GM18873 (cell line): ENCODE data around the gene POM121C.
A peak's percentile ranks its signal among the peaks of the same experiment; 100 is the strongest.
"Not testable (repeated sequence)": the region's sequence is repeated elsewhere in the genome, so short reads cannot be mapped to it uniquely, and the experiment has no call there.

Experiments
- ATAC-seq: cut with Tn5 transposase; IDR thresholded peaks from one replicate; pipeline ENCODE4 v1.9.1; 2021; ENCODE audit warnings: mild to moderate bottlenecking, moderate library complexity, moderate number of reproducible peaks; ENCODE audit not compliant: unreplicated experiment, low FRiP score

Gene POM121C

DNA sequence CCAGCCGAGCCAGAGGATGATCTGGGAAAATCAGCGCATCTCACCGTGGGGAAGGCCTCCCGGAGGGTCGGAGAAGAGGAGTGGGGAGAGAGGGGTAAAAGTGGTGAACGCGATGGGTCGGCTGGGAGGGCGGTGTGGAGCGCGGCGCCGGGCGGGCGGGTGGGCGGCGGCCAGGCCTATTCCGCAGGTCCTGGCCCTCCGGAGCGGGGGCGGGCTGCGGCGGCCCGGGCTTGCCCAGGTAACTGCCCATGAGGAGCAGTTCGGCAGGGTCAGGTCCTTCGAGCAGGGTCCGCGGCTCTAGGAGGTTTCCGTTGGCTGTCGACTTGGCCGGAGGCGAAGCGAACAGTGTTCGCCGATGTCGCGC is 44.0 kb downstream of the POM121C start:
- not testable (repeated sequence) for ATAC-seq

DNA sequence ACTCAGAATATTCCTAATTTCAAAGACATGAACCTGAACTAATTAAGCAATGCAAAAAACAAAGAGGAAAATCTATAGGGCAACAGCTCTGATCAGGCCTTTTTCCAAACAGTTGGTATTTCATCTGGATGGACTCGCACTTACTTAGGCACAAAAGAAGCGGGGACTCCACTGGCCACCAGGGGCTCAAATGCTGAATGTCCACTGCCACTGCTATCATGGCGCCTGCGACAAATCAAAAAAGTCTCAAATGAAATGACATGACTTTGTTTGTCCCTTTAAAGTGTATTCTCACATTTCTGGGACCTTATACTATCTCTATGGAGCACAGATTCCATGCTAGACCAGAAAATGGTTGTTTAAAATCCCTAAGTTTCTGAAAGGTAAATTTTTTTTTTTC is 47.1 kb downstream of the POM121C start:
- ATAC-seq = not testable (repeated sequence)

DNA sequence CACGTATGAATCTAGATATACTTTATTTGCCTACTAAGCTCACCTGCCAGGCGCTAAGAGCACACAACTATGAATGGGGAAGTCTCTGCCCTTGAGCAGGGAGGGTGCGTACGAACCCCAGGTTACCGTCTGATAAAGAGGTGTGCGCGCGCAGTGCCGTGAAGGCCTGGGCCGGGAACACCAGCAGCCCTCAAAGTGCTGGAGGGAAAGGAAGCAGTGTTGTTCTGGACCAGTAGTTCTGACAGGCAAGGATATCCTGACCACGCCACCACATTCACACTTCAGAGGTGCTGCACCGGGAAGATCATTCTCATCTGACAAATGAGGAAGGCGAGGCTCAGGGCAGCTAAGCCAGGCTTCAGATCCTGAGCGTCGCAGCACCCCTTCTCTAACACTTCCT is 62.6 kb downstream of the POM121C start:
- not testable (repeated sequence) for ATAC-seq

DNA sequence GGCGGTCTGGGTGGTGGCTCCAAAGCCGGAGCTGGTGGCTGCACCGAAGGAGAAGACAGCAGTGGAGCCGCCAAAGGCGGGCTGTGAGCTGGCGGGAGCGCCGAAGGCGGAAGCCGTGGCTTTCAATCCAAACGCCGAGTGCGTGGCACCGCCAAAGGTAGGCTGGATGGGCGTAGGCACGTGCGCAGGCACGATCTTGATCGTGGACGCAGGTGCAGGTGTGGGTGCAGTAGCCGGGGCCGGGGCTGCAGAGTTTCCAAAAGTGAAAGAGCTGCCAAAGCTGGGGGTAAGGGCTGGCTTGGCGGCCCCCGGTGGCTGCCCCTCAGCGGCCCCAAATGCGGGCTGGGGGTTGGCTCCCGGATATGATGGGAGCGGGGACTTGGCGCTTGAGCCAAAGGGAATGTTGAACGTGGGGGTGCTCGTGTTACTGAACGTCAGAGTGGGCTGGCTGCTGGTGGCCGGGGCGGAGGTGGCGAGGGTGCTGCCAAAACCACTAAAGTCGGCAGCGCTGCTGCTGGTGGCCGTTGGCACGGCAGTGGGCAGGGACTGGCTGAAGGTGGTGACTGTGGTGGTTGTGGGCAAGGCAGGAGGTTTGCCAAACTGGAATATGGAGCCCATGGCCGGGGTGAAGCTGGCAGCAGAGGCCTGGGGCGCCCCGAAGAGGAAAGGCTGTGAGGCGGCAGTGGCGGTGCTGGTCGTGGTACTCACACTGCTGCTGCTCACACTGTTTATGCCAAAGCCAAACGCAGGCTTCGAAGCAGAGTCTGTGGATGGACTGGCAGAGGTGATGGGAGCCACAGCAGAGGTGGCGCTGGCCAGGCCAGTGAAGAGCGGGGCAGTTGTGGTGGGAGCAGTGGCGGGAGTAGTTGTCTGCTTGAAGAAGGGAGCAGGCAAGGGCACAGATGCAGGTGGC is 64.0 kb downstream of the POM121C start:
- ATAC-seq = not testable (repeated sequence)

DNA sequence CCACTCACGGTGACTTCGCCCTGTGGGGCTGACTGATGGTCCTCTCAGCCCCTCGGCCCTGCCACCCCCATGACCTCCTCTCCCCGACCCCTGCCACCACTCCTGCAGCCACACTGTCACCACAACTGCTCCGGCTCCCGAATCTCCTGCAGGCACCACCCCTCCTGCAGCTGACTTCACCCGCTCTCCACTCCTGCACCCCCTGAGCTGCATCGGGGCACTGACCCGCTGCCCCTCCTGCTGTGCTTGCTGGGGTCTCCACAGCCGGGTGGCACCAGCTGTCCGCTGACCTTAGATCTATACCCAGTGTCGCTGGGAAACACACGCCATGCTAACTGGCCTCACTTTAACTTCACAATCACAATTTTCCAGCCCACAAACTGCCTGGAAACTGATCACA is 65.9 kb downstream of the POM121C start:
- not testable (repeated sequence) for ATAC-seq

DNA sequence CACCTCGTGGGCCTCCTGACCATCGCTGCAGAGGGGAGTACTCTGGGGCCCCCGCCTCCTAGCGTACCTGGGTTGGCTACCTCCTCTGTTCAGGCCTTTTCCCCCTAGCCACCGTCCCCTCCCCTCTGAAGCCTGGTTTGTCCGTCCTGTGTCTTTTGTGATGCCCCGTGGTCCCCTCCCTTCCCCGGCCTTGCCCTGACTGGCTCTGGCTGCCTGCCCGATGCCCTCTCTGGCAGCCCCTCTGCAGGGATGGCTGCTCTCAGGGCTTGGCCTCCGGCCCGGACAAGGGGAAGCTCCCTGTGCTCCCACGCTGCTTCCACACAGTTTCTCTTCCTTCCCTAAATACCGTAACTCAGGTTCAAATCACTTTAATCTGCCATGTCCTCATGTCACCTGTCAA is 66.4 kb downstream of the POM121C start:
- not testable (repeated sequence) for ATAC-seq

DNA sequence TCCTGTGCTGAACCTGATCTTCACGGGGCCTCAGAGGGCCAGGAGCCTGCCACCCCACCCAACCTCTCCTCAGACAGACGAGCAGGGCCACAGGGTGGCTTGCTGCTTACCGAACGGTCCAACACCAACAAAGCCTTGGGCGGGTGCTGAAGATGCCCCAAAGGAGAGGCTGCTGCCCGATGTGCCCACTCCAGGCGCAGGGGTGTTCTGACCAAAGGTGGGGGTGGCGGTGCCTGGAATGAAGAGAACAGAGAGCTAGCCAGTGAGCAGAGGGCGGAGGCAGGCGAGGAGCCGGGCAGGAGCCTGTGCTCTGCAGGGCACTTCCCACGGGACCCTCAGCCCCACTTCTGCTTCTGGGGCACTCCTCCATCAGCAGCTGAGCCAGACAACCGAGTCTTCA is 66.9 kb downstream of the POM121C start:
- ATAC-seq = not testable (repeated sequence)

DNA sequence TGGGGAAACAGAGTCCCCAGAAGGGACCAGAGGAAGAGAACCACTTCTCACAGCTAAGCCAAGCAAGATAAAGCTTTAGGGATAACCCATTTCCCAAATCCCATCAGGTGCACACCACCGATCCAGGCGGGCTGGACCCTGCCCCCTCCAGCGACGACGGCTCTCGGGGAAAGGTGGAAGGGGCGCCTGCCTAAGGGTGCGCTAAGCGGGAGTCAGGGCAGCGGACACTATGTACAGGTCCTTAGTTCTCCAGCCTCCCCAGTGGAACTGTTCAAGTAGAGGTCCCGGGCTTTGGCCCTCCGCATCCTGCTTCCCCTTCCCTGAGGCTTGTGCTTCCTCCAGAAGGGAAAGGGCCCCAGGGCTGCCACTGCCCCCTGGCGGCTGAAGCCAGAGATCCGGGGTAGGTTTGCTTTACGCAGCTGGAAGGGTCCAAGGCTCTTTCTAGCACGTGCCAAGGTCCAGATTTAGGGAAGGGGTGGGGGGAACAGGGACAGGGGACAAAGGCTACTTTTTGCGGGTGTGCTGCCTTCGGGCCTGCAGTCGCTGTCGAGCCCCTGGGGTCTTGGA is 67.7 kb downstream of the POM121C start:
- not testable (repeated sequence) for ATAC-seq

DNA sequence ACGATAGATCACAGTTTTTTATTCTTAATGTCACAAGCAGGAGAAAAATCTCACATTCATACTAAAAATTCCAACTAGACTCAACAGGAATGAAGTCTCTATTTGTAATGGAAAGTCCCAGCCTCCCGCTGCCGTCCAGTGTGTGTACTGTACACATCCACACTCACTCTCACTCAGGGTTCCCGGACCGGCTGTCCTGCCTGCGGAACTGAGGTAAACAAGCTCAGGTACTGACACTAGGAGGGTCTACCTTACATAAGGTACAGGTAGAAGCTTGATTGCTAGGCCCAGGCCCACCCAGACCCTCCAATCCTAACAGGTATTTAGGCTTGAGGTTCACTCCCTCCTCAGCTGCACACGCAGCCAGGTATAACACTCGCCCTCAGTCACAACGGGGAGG is 69.3 kb downstream of the POM121C start:
- not testable (repeated sequence) for ATAC-seq

DNA sequence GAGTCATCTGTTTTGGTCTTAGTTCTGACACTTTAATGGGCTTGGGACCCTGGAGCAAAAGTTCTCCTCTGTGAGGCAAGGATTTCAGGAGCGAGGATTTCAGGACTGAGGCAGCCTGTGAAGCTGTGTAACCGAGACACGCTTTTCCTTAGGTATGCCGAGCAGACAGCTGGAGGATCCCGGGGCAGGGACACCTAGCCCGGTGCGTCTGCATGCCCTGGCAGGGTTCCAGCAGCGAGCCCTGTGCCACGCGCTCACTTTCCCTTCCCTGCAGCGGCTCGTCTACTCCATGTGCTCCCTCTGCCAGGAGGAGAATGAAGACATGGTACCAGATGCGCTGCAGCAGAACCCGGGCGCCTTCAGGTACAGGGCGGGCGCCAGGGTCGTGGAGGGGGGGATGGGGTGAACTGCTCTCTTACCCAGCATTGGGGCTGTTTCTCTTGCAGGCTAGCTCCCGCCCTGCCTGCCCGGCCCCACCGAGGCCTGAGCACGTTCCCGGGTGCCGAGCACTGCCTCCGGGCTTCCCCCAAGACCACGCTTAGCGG is 70.2 kb downstream of the POM121C start:
- ATAC-seq = not testable (repeated sequence)

DNA sequence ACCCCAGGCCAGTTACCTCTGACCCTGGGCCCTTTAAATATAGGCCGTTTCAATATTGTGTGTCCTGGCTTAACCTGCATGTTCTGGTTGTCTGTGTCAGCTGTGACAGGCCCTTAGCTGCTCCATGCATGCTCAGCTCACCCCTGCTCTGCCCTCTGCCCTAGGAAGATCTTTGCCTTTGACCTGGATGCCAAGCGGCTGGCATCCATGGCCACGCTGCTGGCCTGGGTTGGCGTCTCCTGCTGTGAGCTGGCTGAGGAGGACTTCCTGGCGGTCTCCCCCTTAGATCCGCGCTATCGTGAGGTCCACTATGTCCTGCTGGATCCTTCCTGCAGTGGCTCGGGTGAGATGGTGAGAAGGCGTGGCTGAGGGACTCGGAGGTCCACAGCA is 70.7 kb downstream of the POM121C start:
- ATAC-seq = not testable (repeated sequence)

DNA sequence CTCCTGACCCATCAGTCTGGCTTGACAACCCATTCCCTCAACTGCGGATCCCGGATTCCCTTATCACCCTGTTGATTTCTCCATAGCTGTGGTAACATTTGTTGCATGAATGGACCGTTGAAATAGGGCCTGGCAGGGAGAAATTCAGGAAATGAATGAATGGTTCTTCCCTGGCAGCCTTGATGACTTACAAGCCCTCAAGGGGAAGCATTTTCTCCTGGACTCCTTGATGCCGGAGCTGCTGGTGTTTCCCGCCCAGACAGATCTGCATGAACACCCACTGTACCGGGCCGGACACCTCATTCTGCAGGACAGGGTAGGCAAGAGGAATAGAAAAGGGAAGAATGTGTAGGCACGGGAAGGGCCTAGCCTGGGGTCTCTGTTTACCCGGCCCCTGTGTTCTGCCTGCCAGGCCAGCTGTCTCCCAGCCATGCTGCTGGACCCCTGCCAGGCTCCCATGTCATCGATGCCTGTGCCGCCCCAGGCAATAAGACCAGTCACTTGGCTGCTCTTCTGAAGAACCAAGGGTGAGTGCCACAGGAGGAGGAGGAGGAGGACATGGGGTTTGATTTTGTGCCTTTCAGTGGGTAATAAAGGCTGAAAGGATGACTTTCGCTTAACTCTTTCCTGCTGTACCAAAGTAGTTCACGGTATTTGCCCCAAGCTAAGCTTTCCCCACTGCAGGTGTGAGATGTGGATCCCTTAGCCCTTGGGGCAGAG is 71.2 kb downstream of the POM121C start:
- not testable (repeated sequence) for ATAC-seq

DNA sequence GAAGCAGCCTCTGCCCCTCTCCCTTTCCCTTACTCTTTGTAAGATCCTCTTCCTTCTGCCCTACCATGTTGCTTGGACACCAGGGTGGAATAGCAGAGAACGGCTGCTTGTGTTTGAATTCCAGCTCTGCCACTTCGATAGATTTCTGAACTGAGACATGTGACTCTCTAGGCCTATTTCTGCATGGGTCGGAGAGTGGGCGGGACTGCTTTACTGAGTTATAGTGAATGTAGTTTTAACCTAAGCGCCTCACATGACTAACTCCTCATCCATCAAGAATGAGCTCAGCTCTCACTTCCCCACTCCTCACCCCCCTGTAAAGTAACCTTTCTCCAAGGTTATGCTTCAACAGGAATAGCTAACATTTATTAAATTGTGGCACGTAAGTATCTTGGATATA is 71.9 kb downstream of the POM121C start:
- not testable (repeated sequence) for ATAC-seq

DNA sequence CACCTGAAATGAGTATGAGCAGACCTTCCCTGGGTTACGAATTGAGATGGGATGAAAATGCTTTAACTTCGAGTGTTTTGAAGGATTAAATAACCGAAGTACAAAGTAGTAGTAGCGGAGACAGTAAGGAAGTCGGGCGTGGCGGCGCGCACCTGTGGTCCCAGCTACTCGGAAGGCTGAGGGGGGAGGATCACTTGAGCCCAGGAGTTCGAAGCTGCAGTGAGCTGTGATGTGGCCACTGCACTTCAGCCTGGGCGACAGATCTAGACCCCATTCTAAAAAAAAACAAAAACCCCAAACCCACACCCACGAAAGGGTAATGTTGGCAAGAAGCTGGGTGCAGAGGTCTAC is 75.3 kb downstream of the POM121C start:
- ATAC-seq = not testable (repeated sequence)

DNA sequence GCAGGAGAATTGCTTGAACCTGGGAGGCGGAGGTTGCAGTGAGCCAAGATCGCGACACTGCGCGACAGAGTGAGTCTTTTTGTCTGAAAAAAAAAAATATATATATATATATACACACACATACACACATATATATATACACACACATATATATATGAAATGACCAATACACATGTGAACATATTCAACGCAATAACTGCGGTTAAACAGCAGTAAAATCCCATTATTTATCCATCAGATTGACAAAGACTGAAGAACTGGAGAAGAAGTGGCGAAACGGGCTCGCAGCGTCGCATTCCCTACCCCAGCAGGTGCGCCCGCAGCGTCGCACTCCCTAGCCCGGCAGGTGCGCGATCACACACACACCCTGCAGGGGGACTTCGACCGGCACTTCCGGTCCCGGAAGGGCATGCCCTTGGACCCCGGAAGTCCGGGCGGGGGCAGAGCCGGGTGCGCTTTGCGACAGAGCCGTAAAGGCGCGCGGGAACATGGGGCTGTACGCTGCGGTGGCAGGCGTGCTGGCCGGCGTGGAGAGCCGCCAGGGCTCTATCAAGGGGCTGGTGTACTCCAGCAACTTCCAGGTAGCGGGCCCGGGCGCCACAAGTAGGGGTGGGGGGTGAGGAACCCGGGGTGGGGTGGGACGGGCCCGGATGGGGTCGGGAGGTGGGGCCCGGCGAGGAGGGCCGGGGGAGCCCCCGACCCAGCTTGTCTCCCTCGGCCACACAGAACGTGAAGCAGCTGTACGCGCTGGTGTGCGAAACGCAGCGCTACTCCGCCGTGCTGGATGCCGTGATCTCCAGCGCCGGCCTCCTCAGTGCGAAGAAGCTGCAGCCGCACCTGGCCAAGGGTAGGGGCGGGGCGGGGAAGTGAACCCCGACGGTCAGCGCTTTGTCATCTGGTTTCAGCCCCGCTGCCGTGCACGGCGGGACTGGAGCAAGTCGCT is 75.9 kb downstream of the POM121C start:
- ATAC-seq = peak; percentile 88

DNA sequence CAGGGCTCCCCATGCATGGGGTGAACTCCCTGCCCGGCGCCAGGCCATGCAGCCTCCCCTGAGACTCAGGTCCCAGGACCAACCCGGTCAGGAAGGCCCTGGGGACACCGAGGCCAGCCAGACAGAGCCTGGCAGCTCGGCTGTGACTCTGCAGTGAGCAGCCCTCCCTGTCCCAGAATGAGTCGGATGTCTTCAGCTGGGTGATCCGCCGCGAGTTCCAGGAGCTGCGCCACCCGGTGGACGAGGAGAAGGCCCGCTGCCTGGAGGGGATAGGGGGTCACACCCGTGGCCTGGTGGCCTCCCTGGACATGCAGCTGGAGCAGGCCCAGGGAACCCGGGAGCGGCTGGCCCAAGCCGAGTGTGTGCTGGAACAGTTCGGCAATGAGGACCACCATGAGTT is 81.4 kb downstream of the POM121C start:
- not testable (repeated sequence) for ATAC-seq

DNA sequence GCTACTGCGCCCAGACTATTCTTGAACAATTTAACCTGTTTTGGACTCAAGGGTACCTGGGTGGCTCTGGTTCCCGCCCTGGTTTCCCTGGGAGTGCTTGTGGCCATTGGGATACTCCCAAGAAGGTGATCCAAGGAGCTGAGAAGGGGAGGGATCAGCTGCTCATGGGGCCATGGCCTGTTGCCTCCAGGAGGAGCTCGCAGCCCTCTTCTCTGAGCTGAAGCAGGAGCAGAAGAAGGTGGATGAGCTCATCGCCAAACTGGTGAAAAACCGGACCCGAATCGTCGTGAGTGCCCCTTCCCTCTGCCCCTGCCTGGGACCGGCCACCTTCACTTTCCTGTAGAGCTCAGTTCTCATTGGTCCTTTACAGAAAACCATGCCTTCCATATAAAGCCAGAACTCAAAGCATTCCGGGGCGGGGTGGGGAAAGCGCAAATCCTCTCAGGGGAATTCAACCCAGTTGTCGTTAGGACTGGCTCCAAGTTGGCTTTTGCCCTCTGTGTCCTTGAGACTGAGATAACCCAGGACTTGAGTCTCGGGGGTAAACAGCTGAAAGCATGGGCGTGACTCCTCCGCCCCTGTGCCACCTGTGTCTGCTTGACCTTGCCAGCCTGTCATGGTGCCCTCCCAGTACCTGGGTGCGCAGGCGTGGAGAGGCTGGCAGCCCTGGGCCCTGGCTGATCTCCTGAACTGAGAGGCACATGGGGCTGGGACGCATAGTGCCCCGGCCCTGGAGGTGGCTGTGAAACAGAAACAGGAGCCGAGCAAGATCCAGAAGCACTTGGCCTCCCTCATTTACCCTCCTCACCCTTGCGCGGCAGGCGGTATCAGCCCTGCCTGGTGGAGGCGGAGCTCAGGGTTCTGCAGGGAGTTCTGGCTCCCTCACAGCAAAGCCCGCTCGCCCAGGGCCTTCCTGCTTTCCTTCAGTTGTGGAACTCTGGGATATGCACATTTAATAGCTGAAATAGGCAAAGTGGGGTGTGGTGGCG is 82.3 kb downstream of the POM121C start:
- not testable (repeated sequence) for ATAC-seq

DNA sequence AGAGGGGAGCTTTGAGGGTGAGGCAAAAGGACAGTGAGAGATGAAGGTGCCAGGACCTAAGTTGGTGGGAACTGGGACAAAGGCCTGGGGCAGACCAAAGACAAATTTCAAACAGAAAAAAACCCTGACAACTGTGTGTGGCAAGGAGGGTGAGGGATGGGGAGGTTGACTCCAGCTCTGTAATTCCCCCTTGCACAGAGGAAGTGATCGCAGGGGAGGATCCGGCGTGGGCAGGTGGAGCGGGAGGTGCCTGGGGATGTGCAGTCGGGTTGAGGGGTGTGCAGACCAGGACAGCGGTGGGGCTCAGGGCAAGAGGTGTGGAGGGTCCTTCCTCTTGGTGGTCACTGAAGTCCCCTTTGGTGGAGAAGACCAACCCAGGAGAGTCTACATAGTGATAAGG is 85.5 kb downstream of the POM121C start:
- ATAC-seq = not testable (repeated sequence)
